ENCODE results near the gene PRTN3.
"Not testable (repeated sequence)": the region's sequence is repeated elsewhere in the genome, so short reads cannot be mapped to it uniquely, and the experiment has no call there.

Gene PRTN3

DNA sequence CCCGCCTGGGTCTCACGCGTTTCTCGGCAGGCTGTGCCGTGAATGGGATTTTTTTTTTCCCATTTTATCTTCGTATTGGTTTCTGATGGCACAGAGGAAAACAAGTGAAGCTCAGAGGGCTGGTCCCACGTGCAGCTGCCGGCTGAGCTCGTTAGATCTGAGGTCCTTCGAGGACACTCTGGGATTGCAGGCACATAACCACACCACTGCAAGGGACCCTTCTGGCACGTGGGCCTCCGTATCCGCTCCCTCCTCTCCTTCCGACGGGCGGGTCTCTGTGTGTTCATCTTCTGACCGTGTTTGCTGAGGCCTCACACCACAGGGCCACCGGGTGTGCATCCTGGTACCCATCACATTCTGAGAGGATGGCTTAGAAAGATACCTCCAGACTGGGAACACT lies 35.3 kb downstream of the PRTN3 start:
- TF ChIP-seq, protein P1, sequence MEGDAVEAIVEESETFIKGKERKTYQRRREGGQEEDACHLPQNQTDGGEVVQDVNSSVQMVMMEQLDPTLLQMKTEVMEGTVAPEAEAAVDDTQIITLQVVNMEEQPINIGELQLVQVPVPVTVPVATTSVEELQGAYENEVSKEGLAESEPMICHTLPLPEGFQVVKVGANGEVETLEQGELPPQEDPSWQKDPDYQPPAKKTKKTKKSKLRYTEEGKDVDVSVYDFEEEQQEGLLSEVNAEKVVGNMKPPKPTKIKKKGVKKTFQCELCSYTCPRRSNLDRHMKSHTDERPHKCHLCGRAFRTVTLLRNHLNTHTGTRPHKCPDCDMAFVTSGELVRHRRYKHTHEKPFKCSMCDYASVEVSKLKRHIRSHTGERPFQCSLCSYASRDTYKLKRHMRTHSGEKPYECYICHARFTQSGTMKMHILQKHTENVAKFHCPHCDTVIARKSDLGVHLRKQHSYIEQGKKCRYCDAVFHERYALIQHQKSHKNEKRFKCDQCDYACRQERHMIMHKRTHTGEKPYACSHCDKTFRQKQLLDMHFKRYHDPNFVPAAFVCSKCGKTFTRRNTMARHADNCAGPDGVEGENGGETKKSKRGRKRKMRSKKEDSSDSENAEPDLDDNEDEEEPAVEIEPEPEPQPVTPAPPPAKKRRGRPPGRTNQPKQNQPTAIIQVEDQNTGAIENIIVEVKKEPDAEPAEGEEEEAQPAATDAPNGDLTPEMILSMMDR (IDR thresholded peaks at IDR 0.05; ENCODE audit: low read depth, low read length), result no peak
- no peak overlapping the region for H3K4me3 ChIP-seq (replicated peaks in 1 of 2; ENCODE audit: low read depth in 2 of 2, low read length in 2 of 2)
- DNase-seq (ENCODE audit: low read depth in 2 of 2), result no peak

DNA sequence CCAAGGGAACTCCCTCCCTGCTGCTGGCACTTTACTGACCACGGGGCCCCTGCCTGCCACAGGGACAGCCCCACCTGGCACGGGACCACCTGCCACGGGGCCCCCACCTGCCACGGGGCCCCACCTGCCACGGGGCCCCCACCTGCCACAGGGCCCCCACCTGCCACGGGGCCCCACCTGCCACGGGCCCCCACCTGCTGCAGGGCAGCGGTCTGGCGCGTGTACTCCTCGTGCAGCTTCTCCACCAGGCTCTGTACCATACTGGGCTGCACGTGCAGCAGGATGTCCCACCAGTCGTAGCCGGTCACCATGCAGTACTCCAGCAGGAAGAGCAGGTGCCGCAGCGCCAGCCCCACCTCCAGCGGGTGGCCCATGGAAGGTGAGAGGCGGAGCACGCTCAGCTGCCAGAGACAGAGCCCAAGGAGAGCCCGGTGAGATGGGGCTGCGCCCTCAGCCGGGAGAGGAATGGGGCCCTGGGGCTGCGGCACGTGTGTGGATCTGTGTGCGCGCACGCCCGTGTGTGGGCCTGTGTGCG lies 36.0 kb downstream of the PRTN3 start:
- no peak overlapping the region for H3K4me3 ChIP-seq (replicated peaks in 1 of 2; ENCODE audit: low read depth in 2 of 2, low read length in 2 of 2)
- no peak for DNase-seq (ENCODE audit: low read depth in 2 of 2)

DNA sequence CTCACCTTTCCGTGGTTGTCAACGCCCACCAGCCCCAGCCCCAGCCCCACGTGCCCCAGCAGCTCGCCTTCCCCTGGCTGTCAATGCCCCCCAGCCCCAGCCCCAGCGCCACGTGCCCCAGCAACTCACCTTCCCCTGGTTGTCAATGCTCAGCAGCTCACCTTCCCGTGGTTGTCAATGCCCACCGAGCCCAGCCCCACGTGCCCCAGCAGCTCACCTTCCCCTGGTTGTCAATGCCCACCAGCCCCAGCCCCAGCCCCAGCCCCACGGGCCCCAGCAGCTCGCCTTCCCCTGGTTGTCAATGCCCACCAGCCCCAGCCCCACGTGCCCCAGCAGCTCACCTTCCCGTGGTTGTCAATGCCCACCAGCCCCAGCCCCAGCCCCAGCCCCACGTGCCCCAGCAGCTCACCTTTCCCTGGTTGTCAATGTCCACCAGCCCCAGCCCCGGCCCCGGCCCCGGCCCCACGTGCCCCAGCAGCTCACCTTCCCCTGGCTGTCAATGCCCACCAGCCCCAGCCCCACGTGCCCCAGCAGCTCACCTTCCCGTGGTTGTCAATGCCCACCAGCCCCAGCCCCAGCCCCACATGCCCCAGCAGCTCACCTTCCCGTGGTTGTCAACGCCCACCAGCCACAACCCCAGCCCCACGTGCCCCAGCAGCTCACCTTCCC lies 37.3 kb downstream of the PRTN3 start:
- not testable (repeated sequence) for H3K4me3 ChIP-seq (replicated peaks in 1 of 2; ENCODE audit: low read depth in 2 of 2, low read length in 2 of 2); DNase-seq (ENCODE audit: low read depth in 2 of 2)

More for the DNA sequence above, 36.0 kb downstream of the PRTN3 start:
- TF ChIP-seq, protein P1 (IDR thresholded peaks at IDR 0.05; ENCODE audit: low read depth, low read length), result no peak

DNA sequence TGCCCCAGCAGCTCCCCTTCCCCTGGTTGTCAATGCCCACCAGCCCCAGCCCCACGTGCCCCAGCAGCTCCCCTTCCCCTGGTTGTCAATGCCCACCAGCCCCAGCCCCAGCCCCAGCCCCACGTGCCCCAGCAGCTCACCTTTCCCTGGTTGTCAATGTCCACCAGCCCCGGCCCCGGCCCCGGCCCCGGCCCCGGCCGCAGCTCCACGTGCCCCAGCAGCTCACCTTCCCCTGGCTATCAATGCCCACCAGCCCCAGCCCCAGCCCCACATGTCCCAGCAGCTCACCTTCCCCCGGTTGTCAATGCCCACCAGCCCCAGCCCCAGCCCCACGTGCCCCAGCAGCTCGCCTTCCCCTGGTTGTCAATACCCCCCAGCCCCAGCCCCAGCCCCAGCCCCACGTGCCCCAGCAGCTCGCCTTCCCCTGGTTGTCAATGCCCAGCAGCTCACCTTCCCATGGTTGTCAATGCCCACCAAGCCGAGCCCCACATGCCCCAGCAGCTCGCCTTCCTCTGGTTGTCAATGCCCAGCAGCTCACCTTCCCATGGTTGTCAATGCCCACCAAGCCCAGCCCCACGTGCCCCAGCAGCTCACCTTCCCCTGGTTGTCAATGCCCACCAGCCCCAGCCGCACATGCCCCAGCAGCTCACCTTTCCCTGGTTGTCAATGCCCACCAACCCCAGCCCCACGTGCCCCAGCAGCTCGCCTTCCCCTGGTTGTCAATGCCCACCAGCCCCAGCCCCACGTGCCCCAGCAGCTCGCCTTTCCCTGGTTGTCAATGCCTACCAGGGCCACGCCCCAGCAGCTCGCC lies 38.2 kb downstream of the PRTN3 start:
- H3K4me3 ChIP-seq (replicated peaks in 1 of 2; ENCODE audit: low read depth in 2 of 2, low read length in 2 of 2); DNase-seq (ENCODE audit: low read depth in 2 of 2): not testable (repeated sequence)

DNA sequence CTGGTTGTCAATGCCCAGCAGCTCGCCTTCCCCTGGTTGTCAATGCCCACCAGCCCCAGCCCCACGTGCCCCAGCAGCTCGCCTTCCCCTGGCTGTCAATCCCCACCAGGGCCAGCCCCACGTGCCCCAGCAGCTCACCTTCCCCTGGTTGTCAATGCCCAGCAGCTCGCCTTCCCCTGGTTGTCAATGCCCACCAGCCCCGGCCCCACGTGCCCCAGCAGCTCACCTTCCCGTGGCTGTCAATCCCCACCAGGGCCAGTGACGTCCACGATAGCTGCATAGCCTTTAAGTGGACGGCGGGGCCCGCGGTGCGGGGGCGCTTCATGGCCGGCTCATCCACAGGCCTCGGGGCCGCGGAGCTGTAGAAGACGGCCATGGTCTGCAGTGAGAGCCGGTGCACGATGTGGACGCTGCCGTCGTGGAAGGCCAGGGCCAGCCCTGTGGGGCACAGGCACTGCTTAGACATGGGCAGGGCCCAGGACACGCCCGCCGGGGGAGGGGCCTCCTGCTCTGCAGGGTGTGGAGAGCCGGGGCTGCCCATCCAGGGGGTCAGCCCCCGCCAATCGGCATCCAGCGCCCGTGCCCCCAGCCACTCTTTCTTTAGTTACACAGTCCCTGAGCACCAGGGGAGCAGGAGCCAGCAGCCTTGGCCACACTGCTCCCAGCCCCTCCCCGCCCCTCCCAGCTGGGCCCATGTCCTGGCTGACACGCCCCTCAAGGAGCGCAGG lies 39.1 kb downstream of the PRTN3 start:
- DNase-seq (ENCODE audit: low read depth in 2 of 2), result no peak
- no peak overlapping the region for H3K4me3 ChIP-seq (replicated peaks in 1 of 2; ENCODE audit: low read depth in 2 of 2, low read length in 2 of 2)
- TF ChIP-seq, protein P1 (IDR thresholded peaks at IDR 0.05; ENCODE audit: low read depth, low read length), result no peak

DNA sequence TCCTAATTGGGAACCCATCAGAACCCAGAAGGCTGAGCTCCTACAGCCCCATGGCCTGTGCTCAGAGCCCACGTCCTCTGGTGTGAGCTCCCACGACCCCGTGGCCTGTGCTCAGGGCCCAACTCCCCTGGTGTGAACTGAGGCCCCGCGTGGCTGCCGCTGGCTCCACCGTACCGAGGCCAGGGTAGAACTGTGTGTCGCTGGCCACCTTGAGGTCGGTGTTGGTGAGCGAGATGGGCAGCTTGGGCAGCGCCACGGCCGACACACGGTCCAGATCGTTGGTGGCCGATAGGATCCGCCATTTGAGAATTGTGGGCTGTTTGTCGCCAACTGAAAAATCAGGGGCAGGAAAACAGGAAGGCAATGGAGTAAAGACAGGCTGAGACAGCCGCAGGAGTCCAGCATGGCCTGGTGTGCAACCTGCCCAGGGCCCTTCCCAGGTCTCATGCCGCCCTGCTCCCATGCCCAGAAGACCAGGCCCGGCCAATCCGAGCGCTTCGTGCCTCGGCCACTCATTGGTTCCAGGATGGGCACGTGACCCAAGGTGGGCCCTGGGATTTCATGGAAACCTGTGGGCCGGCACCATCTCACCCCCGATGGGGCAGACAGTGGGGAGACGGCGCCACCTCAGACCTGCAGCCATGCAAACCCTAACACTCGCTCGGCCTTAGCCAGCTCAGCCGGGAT lies 40.7 kb downstream of the PRTN3 start:
- no peak for DNase-seq (ENCODE audit: low read depth in 2 of 2)
- no peak overlapping the region for H3K4me3 ChIP-seq (replicated peaks in 1 of 2; ENCODE audit: low read depth in 2 of 2, low read length in 2 of 2)
- TF ChIP-seq, protein P1 (IDR thresholded peaks at IDR 0.05; ENCODE audit: low read depth, low read length), result no peak

DNA sequence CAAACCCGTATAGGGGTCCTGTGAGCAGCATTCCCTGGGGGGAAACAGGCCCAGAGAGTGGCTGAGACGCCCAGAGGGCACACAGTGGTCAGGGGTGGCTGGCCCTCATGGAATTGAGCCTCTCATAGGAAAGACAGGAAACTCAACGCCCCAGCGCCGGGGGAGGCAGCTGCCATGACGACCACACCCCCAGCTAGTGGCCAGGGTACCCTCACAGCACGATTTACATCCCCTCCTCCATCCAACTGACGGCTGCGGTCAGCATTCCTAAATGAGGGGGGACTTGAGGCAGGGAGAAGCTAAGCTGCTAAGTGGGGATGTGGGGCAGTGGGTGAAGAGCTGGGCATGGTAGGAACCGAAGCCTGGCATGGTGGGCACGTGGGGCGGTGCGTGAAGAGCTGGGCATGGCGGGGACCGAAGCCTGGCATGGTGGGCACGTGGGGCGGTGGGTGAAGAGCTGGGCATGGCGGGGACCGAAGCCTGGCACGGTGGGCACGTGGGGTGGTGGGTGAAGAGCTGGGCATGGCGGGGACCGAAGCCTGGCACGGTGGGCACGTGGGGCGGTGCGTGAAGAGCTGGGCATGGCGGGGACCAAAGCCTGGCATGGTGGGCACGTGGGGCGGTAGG lies 42.2 kb downstream of the PRTN3 start:
- no peak for DNase-seq (ENCODE audit: low read depth in 2 of 2)
- H3K4me3 ChIP-seq (replicated peaks in 1 of 2; ENCODE audit: low read depth in 2 of 2, low read length in 2 of 2), result no peak overlapping the region
- TF ChIP-seq, protein P1 (IDR thresholded peaks at IDR 0.05; ENCODE audit: low read depth, low read length), result no peak

Data from cardiac fibroblast (primary cell).